ENCODE results near the gene POU2F1. TPM values are rescaled to one million over a fixed set of nuclear protein-coding genes. Genes with fewer than 3 reads are reported as not detected.

Gene POU2F1
- total RNA-seq, 1 experiment from 2014 or later: 24.5 TPM

DNA sequence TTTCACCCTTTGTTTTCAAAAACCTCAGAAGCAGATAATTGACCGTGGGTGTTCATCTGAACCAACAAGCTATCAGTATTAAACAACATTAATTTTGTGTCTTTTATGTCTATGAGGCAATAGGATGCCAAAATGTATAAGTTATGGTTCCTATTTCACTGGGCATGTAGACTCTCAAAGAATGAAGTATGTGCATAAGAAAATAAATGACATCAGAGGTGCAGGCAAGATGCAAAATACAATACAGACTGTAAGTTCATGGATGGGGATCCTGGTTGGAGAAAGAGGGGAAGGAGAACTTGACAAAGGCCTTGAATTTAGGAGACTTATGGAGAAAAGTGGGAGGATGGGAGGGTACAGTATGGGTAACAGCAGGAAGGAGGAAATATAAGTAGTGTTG lies 23.4 kb upstream of the POU2F1 start:
- CTCF ChIA-PET: no interaction called here
- Histone ChIP-seq H3K36me3 (ENCODE audit: control insufficient read depth in 1 of 2, insufficient read depth in 2 of 2, low read length in 2 of 2) (no peaks in the 10 kb centered on the region), H3K9me3 (ENCODE audit: control insufficient read depth in 1 of 2, insufficient read depth in 1 of 2, low read depth in 1 of 2, low read length in 2 of 2) (no peaks in the 10 kb centered on the region), H3K9me2 (ENCODE audit: insufficient read depth) (no peaks in the 10 kb centered on the region), H3K4me2 (ENCODE audit: low read length) (no peak overlapping the region), H3K4me1 (ENCODE audit: control insufficient read depth in 1 of 2, insufficient read depth in 2 of 2, low read length in 2 of 2) (peaks cover 0 to 6% of the 10 kb centered on the region in 2 experiments; a peak in 2 of 4 replicates), H3K27me3 (ENCODE audit: insufficient read depth, low read length) (no peaks in the 10 kb centered on the region), H3K27ac (ENCODE audit: low read depth, low read length) (no peak overlapping the region), H3K79me2 (ENCODE audit: insufficient read depth, low read length) (no peaks in the 10 kb centered on the region), H3K9ac (ENCODE audit: low read length) (no peak overlapping the region), H3K4me3 (replicated peaks in 1 of 2; ENCODE audit: low read depth in 1 of 2, low read length in 2 of 2) (no peak overlapping the region), H2AFZ (ENCODE audit: low read depth, low read length, poor library complexity, severe bottlenecking) (no peak overlapping the region), H4K20me1 (ENCODE audit: insufficient read depth) (no peaks in the 10 kb centered on the region)
- intact Hi-C loops (cut with micrococcal nuclease): no loop called here
- ATAC-seq (no peak), DNase-seq (ENCODE audit: low read depth, low spot score) (no peak)
- POLR2A ChIA-PET: no interaction called here
- BruUV-seq (replicated peaks): no TSS peak
- TF ChIP-seq, protein P1, sequence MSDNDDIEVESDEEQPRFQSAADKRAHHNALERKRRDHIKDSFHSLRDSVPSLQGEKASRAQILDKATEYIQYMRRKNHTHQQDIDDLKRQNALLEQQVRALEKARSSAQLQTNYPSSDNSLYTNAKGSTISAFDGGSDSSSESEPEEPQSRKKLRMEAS (IDR thresholded peaks at IDR 0.05): no peak
- TF ChIP-seq SRF (IDR thresholded peaks at IDR 0.05; ENCODE audit: low read depth) (no peak), RAD21 (IDR thresholded peaks at IDR 0.05; ENCODE audit: low read depth) (no peak), SP1 (IDR thresholded peaks at IDR 0.05; ENCODE audit: low read depth) (no peak)
- TF ChIP-seq, protein P2, sequence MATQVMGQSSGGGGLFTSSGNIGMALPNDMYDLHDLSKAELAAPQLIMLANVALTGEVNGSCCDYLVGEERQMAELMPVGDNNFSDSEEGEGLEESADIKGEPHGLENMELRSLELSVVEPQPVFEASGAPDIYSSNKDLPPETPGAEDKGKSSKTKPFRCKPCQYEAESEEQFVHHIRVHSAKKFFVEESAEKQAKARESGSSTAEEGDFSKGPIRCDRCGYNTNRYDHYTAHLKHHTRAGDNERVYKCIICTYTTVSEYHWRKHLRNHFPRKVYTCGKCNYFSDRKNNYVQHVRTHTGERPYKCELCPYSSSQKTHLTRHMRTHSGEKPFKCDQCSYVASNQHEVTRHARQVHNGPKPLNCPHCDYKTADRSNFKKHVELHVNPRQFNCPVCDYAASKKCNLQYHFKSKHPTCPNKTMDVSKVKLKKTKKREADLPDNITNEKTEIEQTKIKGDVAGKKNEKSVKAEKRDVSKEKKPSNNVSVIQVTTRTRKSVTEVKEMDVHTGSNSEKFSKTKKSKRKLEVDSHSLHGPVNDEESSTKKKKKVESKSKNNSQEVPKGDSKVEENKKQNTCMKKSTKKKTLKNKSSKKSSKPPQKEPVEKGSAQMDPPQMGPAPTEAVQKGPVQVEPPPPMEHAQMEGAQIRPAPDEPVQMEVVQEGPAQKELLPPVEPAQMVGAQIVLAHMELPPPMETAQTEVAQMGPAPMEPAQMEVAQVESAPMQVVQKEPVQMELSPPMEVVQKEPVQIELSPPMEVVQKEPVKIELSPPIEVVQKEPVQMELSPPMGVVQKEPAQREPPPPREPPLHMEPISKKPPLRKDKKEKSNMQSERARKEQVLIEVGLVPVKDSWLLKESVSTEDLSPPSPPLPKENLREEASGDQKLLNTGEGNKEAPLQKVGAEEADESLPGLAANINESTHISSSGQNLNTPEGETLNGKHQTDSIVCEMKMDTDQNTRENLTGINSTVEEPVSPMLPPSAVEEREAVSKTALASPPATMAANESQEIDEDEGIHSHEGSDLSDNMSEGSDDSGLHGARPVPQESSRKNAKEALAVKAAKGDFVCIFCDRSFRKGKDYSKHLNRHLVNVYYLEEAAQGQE (IDR thresholded peaks at IDR 0.05; ENCODE audit: low read depth): no peak
- RAD21 ChIA-PET (ENCODE audit: low non-redundant PET in 1 of 2, low total read pairs in 2 of 2, uncharacterized antibody in 2 of 2, unreplicated experiment in 2 of 2): no interaction called here

DNA sequence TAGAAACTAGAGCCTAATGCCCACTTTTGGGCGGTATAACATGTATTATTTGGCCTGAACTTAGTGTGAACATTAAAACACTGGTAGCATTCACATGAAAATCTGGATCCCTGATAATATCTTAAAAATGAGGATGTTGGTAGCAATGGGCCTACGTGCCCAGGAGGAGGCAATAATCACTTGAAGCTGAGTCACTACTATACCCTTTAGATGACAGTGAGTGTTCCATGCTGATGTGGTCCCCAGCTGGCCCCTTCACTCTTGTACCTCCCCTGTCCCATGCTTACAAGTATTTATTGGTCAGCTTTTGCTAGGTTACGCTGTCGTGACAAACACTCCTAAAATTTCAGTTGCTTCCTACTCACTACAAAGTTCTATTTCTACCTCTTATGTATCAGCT lies 23.0 kb upstream of the POU2F1 start:
- TF ChIP-seq, protein P3, sequence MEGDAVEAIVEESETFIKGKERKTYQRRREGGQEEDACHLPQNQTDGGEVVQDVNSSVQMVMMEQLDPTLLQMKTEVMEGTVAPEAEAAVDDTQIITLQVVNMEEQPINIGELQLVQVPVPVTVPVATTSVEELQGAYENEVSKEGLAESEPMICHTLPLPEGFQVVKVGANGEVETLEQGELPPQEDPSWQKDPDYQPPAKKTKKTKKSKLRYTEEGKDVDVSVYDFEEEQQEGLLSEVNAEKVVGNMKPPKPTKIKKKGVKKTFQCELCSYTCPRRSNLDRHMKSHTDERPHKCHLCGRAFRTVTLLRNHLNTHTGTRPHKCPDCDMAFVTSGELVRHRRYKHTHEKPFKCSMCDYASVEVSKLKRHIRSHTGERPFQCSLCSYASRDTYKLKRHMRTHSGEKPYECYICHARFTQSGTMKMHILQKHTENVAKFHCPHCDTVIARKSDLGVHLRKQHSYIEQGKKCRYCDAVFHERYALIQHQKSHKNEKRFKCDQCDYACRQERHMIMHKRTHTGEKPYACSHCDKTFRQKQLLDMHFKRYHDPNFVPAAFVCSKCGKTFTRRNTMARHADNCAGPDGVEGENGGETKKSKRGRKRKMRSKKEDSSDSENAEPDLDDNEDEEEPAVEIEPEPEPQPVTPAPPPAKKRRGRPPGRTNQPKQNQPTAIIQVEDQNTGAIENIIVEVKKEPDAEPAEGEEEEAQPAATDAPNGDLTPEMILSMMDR (IDR thresholded peaks at IDR 0.05 in 2 of 3, conservative IDR thresholded peaks at IDR 0.05 in 1 of 3; ENCODE audit: borderline replicate concordance in 1 of 3, insufficient read depth in 1 of 3, low read depth in 2 of 3, low read length in 2 of 3): peak in 1 of 3 experiments; percentile 21; a peak in 1 of 6 replicates
- TF ChIP-seq SRF (IDR thresholded peaks at IDR 0.05; ENCODE audit: low read depth): no peak
- no peaks in the 10 kb centered on the region for H3K27me3 ChIP-seq (ENCODE audit: insufficient read depth, low read length)
- ChIA-PET RAD21 (ENCODE audit: low non-redundant PET in 1 of 2, low total read pairs in 2 of 2, uncharacterized antibody in 2 of 2, unreplicated experiment in 2 of 2) (no interaction called here), CTCF (no interaction called here), POLR2A (no interaction called here)
- H3K9ac ChIP-seq (ENCODE audit: low read length): no peak overlapping the region
- no TSS peak for BruUV-seq (replicated peaks)
- peak; percentile 68 for ATAC-seq
- H2AFZ ChIP-seq (ENCODE audit: low read depth, low read length, poor library complexity, severe bottlenecking): no peak overlapping the region
- H3K36me3 ChIP-seq (ENCODE audit: control insufficient read depth in 1 of 2, insufficient read depth in 2 of 2, low read length in 2 of 2): no peaks in the 10 kb centered on the region
- no peak overlapping the region for H3K4me2 ChIP-seq (ENCODE audit: low read length)
- no peaks in the 10 kb centered on the region for H4K20me1 ChIP-seq (ENCODE audit: insufficient read depth)
- no peaks in the 10 kb centered on the region for H3K9me3 ChIP-seq (ENCODE audit: control insufficient read depth in 1 of 2, insufficient read depth in 1 of 2, low read depth in 1 of 2, low read length in 2 of 2)
- peaks cover 0 to 6% of the 10 kb centered on the region in 2 experiments; a peak in 2 of 4 replicates for H3K4me1 ChIP-seq (ENCODE audit: control insufficient read depth in 1 of 2, insufficient read depth in 2 of 2, low read length in 2 of 2)
- no peaks in the 10 kb centered on the region for H3K79me2 ChIP-seq (ENCODE audit: insufficient read depth, low read length)
- no peak overlapping the region for H3K27ac ChIP-seq (ENCODE audit: low read depth, low read length)
- DNase-seq (ENCODE audit: low read depth, low spot score): no peak
- no peak overlapping the region for H3K4me3 ChIP-seq (replicated peaks in 1 of 2; ENCODE audit: low read depth in 1 of 2, low read length in 2 of 2)
- intact Hi-C loops (cut with micrococcal nuclease): no loop called here
- H3K9me2 ChIP-seq (ENCODE audit: insufficient read depth): no peaks in the 10 kb centered on the region

Data from HCT116 (cell line).